ENCODE results near the gene PLA2G4B. TPM values are rescaled to one million over a fixed set of nuclear protein-coding genes. Genes with fewer than 3 reads are reported as not detected.

The PLA2G4B gene
- total and polyA plus RNA-seq, 2 of the 8 experiments (the other 6 are each of a cell fraction or from before 2014, with no cell fraction given) = 4.2 to 9.2 TPM

DNA sequence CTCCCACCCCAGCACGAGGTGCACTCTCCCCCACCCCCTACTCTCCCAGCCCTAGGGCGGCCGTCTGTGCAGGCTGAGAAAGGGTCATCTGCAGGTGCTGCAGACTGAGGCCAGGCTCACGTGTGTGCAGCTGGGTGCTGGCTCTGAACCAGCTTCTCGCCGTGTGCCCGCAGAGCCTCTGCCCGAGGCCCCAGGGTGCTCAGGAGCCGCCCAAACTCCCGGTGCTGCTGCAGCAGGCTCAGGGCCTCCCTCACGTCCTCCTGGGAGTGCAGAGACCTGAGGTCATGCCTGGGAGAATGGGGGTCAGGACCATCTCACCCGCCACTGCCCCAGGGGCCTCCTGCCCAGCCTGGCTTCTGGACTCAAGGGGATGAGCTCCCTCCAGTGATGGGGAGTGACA lies 38.0 kb downstream of the PLA2G4B start:
- H3K14ac ChIP-seq (ENCODE audit: insufficient read length) = no peak overlapping the region
- H3K9ac ChIP-seq (replicated peaks in 1 of 4; ENCODE audit: extremely low read depth in 1 of 4, low read depth in 3 of 4, low read length in 3 of 4) = no peak overlapping the region
- H2BK12ac ChIP-seq (ENCODE audit: low read depth, low read length) = no peak overlapping the region
- H4K20me1 ChIP-seq (replicated peaks in 1 of 2; ENCODE audit: control insufficient read depth in 1 of 2, insufficient read depth in 2 of 2, low read length in 2 of 2) = peaks cover 0 to 2% of the 10 kb centered on the region in 2 experiments
- H3K4me1 ChIP-seq (replicated peaks in 1 of 4; ENCODE audit: control insufficient read depth in 3 of 4, insufficient read depth in 4 of 4, low read length in 3 of 4) = peaks cover 0 to 5% (median under 1%) of the 10 kb centered on the region in 4 experiments; a peak in 3 of 7 replicates
- no peak overlapping the region for H3K27ac ChIP-seq (ENCODE audit: low read depth, low read length)
- no peak overlapping the region for H3K18ac ChIP-seq (ENCODE audit: extremely low read depth, low read length)
- DNase-seq (ENCODE audit: low read depth in 1 of 2, low spot score in 2 of 2) (no peak), FAIRE-seq (no peak)
- H3K4me3 ChIP-seq (ENCODE audit: extremely low read depth in 1 of 4, insufficient read depth in 2 of 4, low read depth in 3 of 4, low read length in 4 of 4) = no peak overlapping the region
- no peaks in the 10 kb centered on the region for H3K79me1 ChIP-seq (ENCODE audit: low read depth, low read length)
- WGBS, 2 experiments (ENCODE audit: extremely low coverage in 1 of 2, insufficient coverage in 1 of 2, insufficient read length in 1 of 2, insufficient replicate concordance in 2 of 2, low coverage in 1 of 2, low lambda C conversion rate in 2 of 2, missing lambda C conversion rate in 1 of 2) = 91% methylated on average over 11 of the region's 12 CpGs; no CpG with 5 or more reads in 1 of the 2 experiments
- H3K23ac ChIP-seq (ENCODE audit: insufficient read length) = no peak overlapping the region
- H4K5ac ChIP-seq (ENCODE audit: insufficient read length, low read depth, low read length) = no peak overlapping the region
- no peak overlapping the region for H4K8ac ChIP-seq (ENCODE audit: extremely low read depth, insufficient read depth, low read length)
- POLR2A ChIA-PET (ENCODE audit: partially characterized antibody) = interaction anchor here (1.0 to 1.9 kb wide), 3 partner anchors 15 to 25 kb away, joined by 3 to 5 read pairs (median 3); no protein-coding TSS in a partner anchor
- no peak overlapping the region for H2BK120ac ChIP-seq (replicated peaks; ENCODE audit: low read depth, low read length)
- no peak for TF ChIP-seq EZH2 (IDR thresholded peaks at IDR 0.05; ENCODE audit: low read depth, low read length, severe bottlenecking)
- TF ChIP-seq HDAC6 (IDR thresholded peaks at IDR 0.05; ENCODE audit: low read depth, low read length) = no peak
- TF ChIP-seq TAF1 (IDR thresholded peaks at IDR 0.05; ENCODE audit: low read depth, low read length) = no peak
- H2BK5ac ChIP-seq (ENCODE audit: low read depth, low read length) = no peak overlapping the region
- H3K4ac ChIP-seq (replicated peaks; ENCODE audit: insufficient read length, low read depth, low read length) = no peak overlapping the region
- no peaks in the 10 kb centered on the region for H3K23me2 ChIP-seq (ENCODE audit: low read depth, low read length)
- H4K91ac ChIP-seq (replicated peaks; ENCODE audit: insufficient read length, low read length) = no peak overlapping the region
- no peaks in the 10 kb centered on the region for H3K36me3 ChIP-seq (ENCODE audit: control insufficient read depth in 2 of 4, insufficient read depth in 4 of 4, low read length in 3 of 4)
- no peak overlapping the region for H2BK20ac ChIP-seq (ENCODE audit: low read length)
- no peak overlapping the region for H2AFZ ChIP-seq (ENCODE audit: low read length)
- H2AK5ac ChIP-seq (ENCODE audit: low read depth, low read length) = no peak overlapping the region
- H3K79me2 ChIP-seq (ENCODE audit: control insufficient read depth in 1 of 2, insufficient read depth in 2 of 2, low read length in 2 of 2) = no peaks in the 10 kb centered on the region
- CTCF ChIA-PET (ENCODE audit: partially characterized antibody) = interaction anchor here (0.8 to 7.9 kb wide), 6 partner anchors 10 to 34 kb away, joined by 3 to 58 read pairs (median 5); no protein-coding TSS in a partner anchor
- H2BK15ac ChIP-seq (ENCODE audit: low read length) = no peak overlapping the region
- no peak overlapping the region for H3K4me2 ChIP-seq (ENCODE audit: insufficient read depth in 1 of 2, low read depth in 2 of 2, low read length in 2 of 2)
- H3K27me3 ChIP-seq (replicated peaks in 1 of 4; ENCODE audit: control insufficient read depth in 3 of 4, extremely low read depth in 1 of 4, insufficient read depth in 3 of 4, low read length in 3 of 4) = peaks cover 11 to 17% (median 15%) of the 10 kb centered on the region in 4 experiments
- no peaks in the 10 kb centered on the region for H3K9me3 ChIP-seq (ENCODE audit: insufficient read depth in 2 of 2, low read depth in 1 of 2, low read length in 1 of 2)
- no peak overlapping the region for H3K56ac ChIP-seq (replicated peaks; ENCODE audit: insufficient read length, low read depth, low read length)
